ENCODE data around the gene KIRREL2. TPM values are rescaled to one million over a fixed set of nuclear protein-coding genes. Genes with fewer than 3 reads are reported as not detected.

Gene KIRREL2
- total RNA-seq, 6 experiments from 2014 or later = 0.07 TPM; not detected in 5

GRCh38 chr19:35882114-35882832, 25.6 kb downstream of the KIRREL2 start:
- Mint-ChIP-seq H3K4me1 (ENCODE audit: low read depth) (peaks cover 9% of the 10 kb centered on the region), H3K27ac (no peak overlapping the region), H3K27me3 (ENCODE audit: insufficient read depth) (peaks cover 5% of the 10 kb centered on the region), H3K9me3 (no peaks in the 10 kb centered on the region), H3K4me3 (no peak overlapping the region), H3K36me3 (ENCODE audit: low read depth) (peaks cover 5% of the 10 kb centered on the region)
- TF ChIP-seq CTCF (IDR thresholded peaks at IDR 0.05) = peak; percentile 76
- peak; percentile 82 for DNase-seq

- Mint-ChIP-seq H3K27me3 (ENCODE audit: insufficient read depth) (no peaks in the 10 kb centered on the region; the same call in 1 of the 2 replicates), H3K36me3 (ENCODE audit: low read depth) (peaks cover 15% of the 10 kb centered on the region), H3K9me3 (no peaks in the 10 kb centered on the region), H3K27ac (no peak overlapping the region), H3K4me3 (no peak overlapping the region), H3K4me1 (ENCODE audit: low read depth) (peaks cover 9% of the 10 kb centered on the region)
- no peak for TF ChIP-seq CTCF (IDR thresholded peaks at IDR 0.05)
- DNase-seq = no peak
These were observed 27.2 kb downstream of the KIRREL2 start for GRCh38 chr19:35883882-35884281.

GRCh38 chr19:35885225-35885738, 28.6 kb downstream of the KIRREL2 start:
- H3K27ac Mint-ChIP-seq = no peak overlapping the region
- H3K27me3 Mint-ChIP-seq (ENCODE audit: insufficient read depth) = no peaks in the 10 kb centered on the region
- no peak for TF ChIP-seq CTCF (IDR thresholded peaks at IDR 0.05)
- DNase-seq = no peak
- H3K4me3 Mint-ChIP-seq = no peak overlapping the region
- no peaks in the 10 kb centered on the region for H3K4me1 Mint-ChIP-seq (ENCODE audit: low read depth)
- no peaks in the 10 kb centered on the region for H3K9me3 Mint-ChIP-seq
- peaks cover 27% of the 10 kb centered on the region for H3K36me3 Mint-ChIP-seq (ENCODE audit: low read depth)

- Mint-ChIP-seq H3K27ac (no peak overlapping the region), H3K4me3 (no peak overlapping the region), H3K9me3 (no peaks in the 10 kb centered on the region), H3K27me3 (ENCODE audit: insufficient read depth) (no peaks in the 10 kb centered on the region), H3K4me1 (ENCODE audit: low read depth) (no peaks in the 10 kb centered on the region), H3K36me3 (ENCODE audit: low read depth) (peaks cover 28% of the 10 kb centered on the region)
- no peak for DNase-seq
- no peak for TF ChIP-seq CTCF (IDR thresholded peaks at IDR 0.05)
These were observed 29.2 kb downstream of the KIRREL2 start for GRCh38 chr19:35885904-35886303.

- no peak for TF ChIP-seq CTCF (IDR thresholded peaks at IDR 0.05)
- H3K27me3 Mint-ChIP-seq (ENCODE audit: insufficient read depth) = no peaks in the 10 kb centered on the region
- no peaks in the 10 kb centered on the region for H3K4me1 Mint-ChIP-seq (ENCODE audit: low read depth)
- H3K9me3 Mint-ChIP-seq = no peaks in the 10 kb centered on the region
- peaks cover 28% of the 10 kb centered on the region for H3K36me3 Mint-ChIP-seq (ENCODE audit: low read depth)
- DNase-seq = no peak
- no peak overlapping the region for H3K4me3 Mint-ChIP-seq
- H3K27ac Mint-ChIP-seq = no peak overlapping the region
These were observed 30.5 kb downstream of the KIRREL2 start for GRCh38 chr19:35887197-35887596.
